PFSK-1 (cell line): ENCODE results near the gene TLCD2.

Experiments used
- FOXP2 ChIP-seq: optimal IDR thresholded peaks from 2 replicates; pipeline ENCODE3; 2011; ENCODE audit warnings: borderline replicate concordance, control low read depth, inconsistent platforms; ENCODE audit not compliant: insufficient read depth; ENCODE audit errors: extremely low read length, extremely low read depth
- POLR2AphosphoS5 ChIP-seq: IDR thresholded peaks from 2 replicates; pipeline ENCODE4 v1.6.1; 2012; ENCODE audit warnings: low read depth, mild to moderate bottlenecking, control low read depth, low read length, moderate library complexity

DNA sequence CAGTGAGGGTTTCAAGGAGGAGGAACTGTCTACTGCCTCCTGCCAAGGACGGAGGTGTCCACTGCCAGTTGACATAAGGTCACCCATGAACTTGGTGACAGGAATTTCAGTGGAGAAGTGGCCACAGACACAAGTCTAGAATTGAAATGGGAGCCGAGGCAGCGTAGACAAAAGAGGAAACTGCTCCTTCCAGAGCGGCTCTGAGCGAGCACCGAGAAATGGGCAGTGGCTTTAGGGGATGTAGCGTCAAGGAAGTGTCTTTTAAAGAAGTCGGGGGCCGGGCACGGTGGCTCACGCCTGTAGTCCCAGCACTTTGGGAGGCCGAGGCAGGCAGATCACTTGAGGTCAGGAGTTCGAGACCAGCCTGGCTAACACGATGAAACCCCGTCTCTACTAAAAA is 48.6 kb upstream of the TLCD2 start:
- TF ChIP-seq POLR2AphosphoS5 (no peak), FOXP2 (no peak)
